ENCODE results near the gene CNTNAP5. TPM values are rescaled to one million over a fixed set of nuclear protein-coding genes. Genes with fewer than 3 reads are reported as not detected.

The CNTNAP5 gene
- total RNA-seq, 2 experiments from 2014 or later, result not detected

DNA sequence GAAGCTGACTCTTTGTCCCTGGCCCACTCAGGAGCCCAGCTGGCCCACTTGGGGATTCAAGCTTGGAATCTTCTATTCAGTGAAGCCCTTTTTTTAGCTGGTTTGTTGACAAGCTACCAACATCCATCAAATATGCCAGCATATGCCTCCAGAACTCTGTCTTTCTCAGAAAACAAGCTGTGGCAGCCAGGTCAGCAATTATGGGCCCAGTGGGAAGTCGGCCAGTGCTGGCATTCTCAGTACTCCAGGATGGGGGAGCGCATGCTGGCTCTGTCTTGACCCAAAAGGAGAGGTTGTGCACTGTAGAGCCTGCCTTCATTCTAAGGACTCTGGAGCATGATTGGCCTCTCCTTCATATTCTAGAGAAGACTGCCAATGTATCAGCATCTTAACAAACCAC, 401.5 kb downstream of the CNTNAP5 start:
- TF ChIP-seq, protein P1, sequence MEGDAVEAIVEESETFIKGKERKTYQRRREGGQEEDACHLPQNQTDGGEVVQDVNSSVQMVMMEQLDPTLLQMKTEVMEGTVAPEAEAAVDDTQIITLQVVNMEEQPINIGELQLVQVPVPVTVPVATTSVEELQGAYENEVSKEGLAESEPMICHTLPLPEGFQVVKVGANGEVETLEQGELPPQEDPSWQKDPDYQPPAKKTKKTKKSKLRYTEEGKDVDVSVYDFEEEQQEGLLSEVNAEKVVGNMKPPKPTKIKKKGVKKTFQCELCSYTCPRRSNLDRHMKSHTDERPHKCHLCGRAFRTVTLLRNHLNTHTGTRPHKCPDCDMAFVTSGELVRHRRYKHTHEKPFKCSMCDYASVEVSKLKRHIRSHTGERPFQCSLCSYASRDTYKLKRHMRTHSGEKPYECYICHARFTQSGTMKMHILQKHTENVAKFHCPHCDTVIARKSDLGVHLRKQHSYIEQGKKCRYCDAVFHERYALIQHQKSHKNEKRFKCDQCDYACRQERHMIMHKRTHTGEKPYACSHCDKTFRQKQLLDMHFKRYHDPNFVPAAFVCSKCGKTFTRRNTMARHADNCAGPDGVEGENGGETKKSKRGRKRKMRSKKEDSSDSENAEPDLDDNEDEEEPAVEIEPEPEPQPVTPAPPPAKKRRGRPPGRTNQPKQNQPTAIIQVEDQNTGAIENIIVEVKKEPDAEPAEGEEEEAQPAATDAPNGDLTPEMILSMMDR (IDR thresholded peaks at IDR 0.05), result no peak
- Mint-ChIP-seq H3K27me3 (no peaks in the 10 kb centered on the region), H3K36me3 (ENCODE audit: low read depth) (no peaks in the 10 kb centered on the region), H3K4me3 (no peak overlapping the region), H3K4me1 (ENCODE audit: low read depth) (no peaks in the 10 kb centered on the region), H3K9me3 (peaks cover 11% of the 10 kb centered on the region), H3K27ac (no peak overlapping the region)
- intact Hi-C loops (cut with micrococcal nuclease), result no loop called here
- ChIA-PET POLR2A (no interaction called here), CTCF (no interaction called here)
- DNase-seq, result no peak
- no peak for ATAC-seq

DNA sequence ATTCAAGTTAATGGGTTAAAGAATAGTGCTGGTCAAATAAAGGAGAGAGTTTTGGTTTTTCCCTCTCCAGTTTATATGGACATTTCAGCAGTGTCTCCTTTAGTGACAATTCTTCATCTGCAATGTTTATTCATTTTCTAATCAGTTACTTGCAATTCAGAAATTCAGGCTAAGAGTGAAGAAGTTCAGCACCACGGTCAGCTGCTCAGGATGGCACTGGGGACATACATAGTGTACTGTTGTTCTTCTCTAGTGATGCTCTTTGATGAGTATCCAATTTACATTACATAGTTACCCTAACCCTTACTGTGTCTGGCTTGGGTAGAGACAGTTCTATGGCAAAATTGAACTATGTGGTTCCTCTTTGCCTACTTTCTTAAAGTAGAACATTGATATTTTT, 412.7 kb downstream of the CNTNAP5 start:
- Mint-ChIP-seq H3K27me3 (no peaks in the 10 kb centered on the region), H3K9me3 (peaks cover 2% of the 10 kb centered on the region), H3K4me1 (ENCODE audit: low read depth) (no peaks in the 10 kb centered on the region), H3K27ac (no peak overlapping the region), H3K36me3 (ENCODE audit: low read depth) (no peaks in the 10 kb centered on the region), H3K4me3 (no peak overlapping the region)
- ChIA-PET CTCF (no interaction called here), POLR2A (no interaction called here)
- TF ChIP-seq, protein P1 (IDR thresholded peaks at IDR 0.05), result no peak
- DNase-seq (no peak), ATAC-seq (no peak)
- intact Hi-C loops (cut with micrococcal nuclease), result no loop called here

DNA sequence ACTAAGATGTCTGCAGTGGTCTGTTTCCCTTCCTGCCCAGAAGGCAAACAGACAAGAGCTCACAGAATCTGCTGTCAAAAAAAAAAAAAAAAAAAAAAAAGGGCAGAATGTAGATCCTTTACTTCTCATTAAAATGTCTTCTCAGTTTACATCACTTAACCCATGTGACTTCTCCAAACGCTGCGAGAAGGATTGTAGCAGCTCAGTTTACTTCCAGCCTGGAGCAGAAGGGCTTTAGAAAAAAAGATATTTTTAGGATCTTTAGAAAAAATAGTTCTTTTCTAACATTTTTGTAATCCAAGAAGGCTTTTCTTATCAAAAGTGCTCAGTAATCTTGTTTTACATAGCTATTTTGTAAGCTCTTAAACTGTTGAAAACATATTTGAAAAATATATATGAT, 425.4 kb downstream of the CNTNAP5 start:
- TF ChIP-seq, protein P1 (IDR thresholded peaks at IDR 0.05), result no peak
- Mint-ChIP-seq H3K36me3 (ENCODE audit: low read depth) (no peaks in the 10 kb centered on the region), H3K27ac (no peak overlapping the region), H3K27me3 (no peaks in the 10 kb centered on the region), H3K4me1 (ENCODE audit: low read depth) (no peaks in the 10 kb centered on the region), H3K9me3 (peaks cover 6% of the 10 kb centered on the region), H3K4me3 (no peak overlapping the region)
- intact Hi-C loops (cut with micrococcal nuclease), result no loop called here
- no peak for ATAC-seq
- DNase-seq, result no peak
- CTCF ChIA-PET, result no interaction called here
- POLR2A ChIA-PET, result no interaction called here

DNA sequence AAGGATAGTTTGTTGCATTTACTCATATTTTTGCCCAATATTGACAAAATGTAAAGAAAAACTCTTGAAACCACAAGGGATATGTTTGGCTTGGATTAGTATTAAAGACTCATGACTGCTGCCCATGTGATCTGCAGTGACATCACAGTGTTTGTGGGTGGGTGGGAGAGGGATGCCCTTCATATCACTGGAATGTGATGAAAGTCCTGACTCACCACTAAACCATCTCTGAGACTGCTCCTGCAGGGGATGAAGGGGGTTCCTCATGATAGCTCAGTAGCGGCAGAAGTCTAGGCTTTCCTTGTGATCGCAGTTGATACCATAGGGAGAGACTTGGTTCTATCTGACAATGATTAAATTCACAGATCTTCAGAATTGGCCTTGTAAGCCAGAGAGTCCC, 451.2 kb downstream of the CNTNAP5 start:
- no peaks in the 10 kb centered on the region for H3K9me3 Mint-ChIP-seq
- CTCF ChIA-PET, result no interaction called here
- intact Hi-C loops (cut with micrococcal nuclease), result no loop called here
- DNase-seq (no peak), ATAC-seq (no peak)
- no peaks in the 10 kb centered on the region for H3K36me3 Mint-ChIP-seq (ENCODE audit: low read depth)
- POLR2A ChIA-PET, result no interaction called here
- TF ChIP-seq, protein P1 (IDR thresholded peaks at IDR 0.05), result no peak
- no peaks in the 10 kb centered on the region for H3K27me3 Mint-ChIP-seq
- H3K27ac Mint-ChIP-seq, result no peak overlapping the region
- no peaks in the 10 kb centered on the region for H3K4me1 Mint-ChIP-seq (ENCODE audit: low read depth)
- no peak overlapping the region for H3K4me3 Mint-ChIP-seq

DNA sequence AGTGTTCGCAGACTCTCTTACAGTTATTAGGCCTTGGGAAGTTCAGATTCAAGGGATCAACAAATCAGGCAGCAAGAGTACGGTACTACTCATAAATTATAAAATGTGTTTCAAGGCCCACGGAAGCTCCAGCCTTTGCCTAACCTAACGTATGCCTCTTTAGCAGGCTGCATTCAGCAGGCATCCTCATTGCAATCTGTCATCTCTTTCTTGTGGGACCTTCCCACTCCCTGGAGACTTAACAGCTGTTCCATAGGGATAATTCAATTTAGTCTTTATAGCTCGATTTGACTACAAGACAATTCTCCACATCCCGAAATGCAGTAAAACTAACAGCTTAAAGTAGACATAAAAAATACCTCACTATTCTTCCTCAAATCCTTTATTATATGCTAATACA, 453.7 kb downstream of the CNTNAP5 start:
- ATAC-seq (no peak), DNase-seq (no peak)
- CTCF ChIA-PET, result no interaction called here
- Mint-ChIP-seq H3K4me3 (no peak overlapping the region), H3K9me3 (no peaks in the 10 kb centered on the region), H3K36me3 (ENCODE audit: low read depth) (no peaks in the 10 kb centered on the region), H3K4me1 (ENCODE audit: low read depth) (no peaks in the 10 kb centered on the region), H3K27me3 (no peaks in the 10 kb centered on the region), H3K27ac (no peak overlapping the region)
- POLR2A ChIA-PET, result no interaction called here
- TF ChIP-seq, protein P1 (IDR thresholded peaks at IDR 0.05), result no peak
- intact Hi-C loops (cut with micrococcal nuclease), result no loop called here

Measured in activated CD8-positive, alpha-beta T cell treated with anti-CD3 and anti-CD28 coated beads for 36 hours (primary cell).